ENCODE measurements around the gene TMEM107. TPM values are rescaled to one million over a fixed set of nuclear protein-coding genes. Genes with fewer than 3 reads are reported as not detected.

The TMEM107 gene
- total RNA-seq, 1 experiment from 2014 or later: 17.2 TPM

- TF ChIP-seq ZNF532 (CRISPR knock-in tag; IDR thresholded peaks at IDR 0.05; ENCODE audit: borderline replicate concordance) (no peak), ZNF512 (CRISPR knock-in tag; IDR thresholded peaks at IDR 0.05; ENCODE audit: borderline replicate concordance) (no peak), STAT6 (CRISPR knock-in tag; conservative IDR thresholded peaks at IDR 0.05; ENCODE audit: low read depth) (no peak), TCF7 (CRISPR knock-in tag; IDR thresholded peaks at IDR 0.05; ENCODE audit: low read depth) (no peak), JUN (CRISPR knock-in tag; IDR thresholded peaks at IDR 0.05) (peak; percentile 84; the same call in 1 of the 2 replicates), AFF4 (CRISPR knock-in tag; IDR thresholded peaks at IDR 0.05; ENCODE audit: borderline replicate concordance) (peak; percentile 89; the same call in 1 of the 2 replicates), E2F1 (CRISPR knock-in tag; IDR thresholded peaks at IDR 0.05) (peak; percentile 94), FOXJ3 (CRISPR knock-in tag; IDR thresholded peaks at IDR 0.05; ENCODE audit: borderline replicate concordance) (no peak), FOXP4 (CRISPR knock-in tag; IDR thresholded peaks at IDR 0.05) (peak; percentile 90), ZNF219 (CRISPR knock-in tag; IDR thresholded peaks at IDR 0.05; ENCODE audit: borderline replicate concordance) (0 out of 2 replicates have a peak, but pooled peaks have one; percentile 22), MXD4 (CRISPR knock-in tag; IDR thresholded peaks at IDR 0.05; ENCODE audit: borderline replicate concordance) (no peak), KAT7 (CRISPR knock-in tag; IDR thresholded peaks at IDR 0.05; ENCODE audit: borderline replicate concordance) (no peak), NFE2L1 (CRISPR knock-in tag; IDR thresholded peaks at IDR 0.05) (peak; percentile 97), CBFB (CRISPR knock-in tag; IDR thresholded peaks at IDR 0.05; ENCODE audit: low read depth) (peak; percentile 93), ETV6 (CRISPR knock-in tag; IDR thresholded peaks at IDR 0.05) (no peak; the same call in 1 of the 2 replicates), USF2 (CRISPR knock-in tag; IDR thresholded peaks at IDR 0.05) (peak; percentile 26), ELF4 (CRISPR knock-in tag; IDR thresholded peaks at IDR 0.05; ENCODE audit: low read depth) (no peak), ZMAT4 (CRISPR knock-in tag; IDR thresholded peaks at IDR 0.05) (no peak), ZNF138 (CRISPR knock-in tag; conservative IDR thresholded peaks at IDR 0.05) (0 out of 2 replicates have a peak, but pooled peaks have one; percentile 75)
Measured at GRCh38 chr17:8209907-8210760, 34.0 kb upstream of the TMEM107 start, which contains the start of gene AURKB (continued).

Data from WTC11 (cell line).